ENCODE data around the gene B9D1.
A peak's percentile ranks its signal among the peaks of the same experiment; 100 is the strongest.

The B9D1 gene

DNA sequence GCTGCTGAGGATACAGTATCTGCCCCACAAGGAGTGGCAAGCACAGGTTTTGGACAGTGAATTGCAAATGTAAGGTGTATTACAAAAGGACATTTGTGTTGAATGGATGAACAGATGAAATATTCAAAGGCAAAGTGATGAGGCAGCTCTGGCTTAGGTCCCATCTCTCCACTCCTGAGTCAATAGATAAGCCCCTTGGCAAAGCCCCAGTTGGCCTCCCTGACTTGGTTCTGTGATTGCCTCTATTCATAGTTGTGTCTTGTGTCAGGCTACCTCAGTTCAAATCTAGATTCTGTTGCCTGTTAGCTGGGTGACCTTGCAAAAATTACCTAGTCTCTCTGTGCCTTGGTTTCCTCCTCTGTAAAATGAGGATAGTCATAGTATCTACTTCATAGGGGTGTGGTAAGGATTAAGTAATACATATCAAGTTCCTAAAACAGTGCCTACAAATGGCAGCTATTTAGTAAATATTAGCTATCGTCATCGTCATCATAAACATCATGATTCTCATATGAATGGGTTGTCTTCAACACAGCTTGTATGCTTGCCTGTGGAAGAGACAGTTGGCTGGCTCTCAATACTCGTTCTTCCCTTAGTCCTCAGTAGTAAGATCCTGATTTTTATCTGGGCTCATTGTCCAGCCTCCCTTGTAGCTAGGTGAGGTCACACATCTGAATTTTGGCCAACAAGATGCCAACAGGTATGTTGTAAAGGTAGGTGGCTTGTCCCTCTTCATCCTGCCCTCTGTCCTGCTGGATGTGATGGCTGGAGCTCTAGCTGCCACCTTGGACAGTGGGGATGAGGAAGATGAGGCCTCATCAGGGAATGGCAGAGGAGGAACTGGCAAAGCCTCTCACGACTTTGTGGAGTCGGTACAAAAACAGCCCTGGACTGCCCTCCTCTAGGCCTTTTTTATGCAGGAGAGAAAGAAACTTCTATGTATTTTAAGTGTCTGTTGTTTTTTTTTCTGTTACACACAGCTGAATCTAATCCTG lies 26.6 kb upstream of the B9D1 start:
- no peak for DNase-seq

DNA sequence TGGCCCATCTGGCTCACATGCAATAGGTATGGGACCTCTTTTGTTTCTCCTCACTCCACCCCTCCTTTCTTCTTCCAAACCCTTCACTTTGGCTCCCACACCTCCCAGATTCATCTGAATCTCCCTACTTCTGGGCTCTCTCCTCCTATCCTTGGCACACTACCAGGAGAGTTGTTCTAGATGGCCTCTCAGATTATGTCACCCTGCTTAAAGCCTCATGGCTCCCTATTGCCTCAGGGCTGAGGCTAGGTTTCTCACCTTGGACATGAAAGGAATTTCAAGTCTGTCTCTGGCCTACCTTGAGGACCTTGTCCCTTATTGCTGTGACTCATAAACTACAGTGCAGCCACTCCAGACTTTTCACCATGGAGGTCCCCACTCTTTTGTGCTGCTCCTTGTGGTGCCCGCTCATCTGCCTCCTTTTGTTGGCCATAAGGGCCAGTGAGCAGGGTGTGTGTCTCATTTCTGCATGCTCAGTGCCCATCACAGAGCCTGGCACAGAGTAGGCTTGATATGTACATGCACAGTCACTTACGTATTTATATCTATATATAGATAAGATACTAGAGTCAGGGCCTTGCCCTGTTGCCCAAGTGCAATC lies 25.5 kb upstream of the B9D1 start:
- no peak for DNase-seq

DNA sequence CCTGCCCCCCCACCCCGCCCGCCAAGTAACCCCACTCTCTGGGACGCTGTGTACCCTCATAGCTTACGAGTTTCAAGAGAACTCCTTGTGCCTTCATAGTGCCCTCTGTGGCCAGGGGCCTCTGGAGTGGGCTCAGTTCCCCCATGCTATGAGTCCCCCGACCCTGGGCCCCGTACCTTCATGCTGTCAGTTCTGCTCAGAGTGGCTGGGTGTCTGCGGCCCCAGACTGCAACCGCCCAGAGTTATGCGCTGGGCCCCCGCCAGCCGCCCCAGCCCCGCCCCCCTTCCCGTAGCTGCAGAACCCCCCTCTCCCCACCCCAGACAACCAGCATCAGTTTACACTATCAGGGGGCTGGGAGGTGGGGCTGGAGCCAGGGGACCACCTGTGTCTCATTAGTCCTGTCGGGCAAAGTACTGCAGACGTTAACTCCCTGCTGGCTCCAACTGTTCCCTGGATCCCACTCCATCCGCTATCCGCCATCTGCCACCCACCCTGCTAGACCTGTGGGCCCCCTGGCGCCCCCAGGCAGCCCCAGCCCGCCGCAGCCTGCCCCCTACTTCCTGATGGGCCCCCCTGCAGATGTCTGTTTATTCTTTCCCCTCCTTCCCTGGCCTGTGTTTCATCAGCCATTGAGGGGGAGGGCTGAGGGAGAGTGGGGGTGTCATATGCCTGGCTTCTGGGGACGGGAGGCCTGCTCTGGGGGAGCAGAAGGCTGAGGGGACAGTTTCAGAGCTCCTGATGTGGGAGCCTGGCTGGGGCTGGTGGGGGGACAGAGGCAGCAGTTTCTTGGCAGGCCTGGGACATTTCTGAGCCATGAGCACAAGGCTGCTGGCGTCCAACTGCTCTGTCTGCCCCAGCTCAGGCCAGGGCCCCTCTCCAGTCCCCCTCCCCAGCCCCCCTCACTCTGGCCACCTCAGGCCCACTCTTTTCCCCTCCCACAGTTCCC lies 24.7 kb upstream of the B9D1 start, which contains the start of gene MFAP4:
MFAP4 (minus strand) TSS at position 217 of the 947 bp plus-strand sequence; CDS start at position 182, 35 bp downstream.
- DNase-seq, result no peak

DNA sequence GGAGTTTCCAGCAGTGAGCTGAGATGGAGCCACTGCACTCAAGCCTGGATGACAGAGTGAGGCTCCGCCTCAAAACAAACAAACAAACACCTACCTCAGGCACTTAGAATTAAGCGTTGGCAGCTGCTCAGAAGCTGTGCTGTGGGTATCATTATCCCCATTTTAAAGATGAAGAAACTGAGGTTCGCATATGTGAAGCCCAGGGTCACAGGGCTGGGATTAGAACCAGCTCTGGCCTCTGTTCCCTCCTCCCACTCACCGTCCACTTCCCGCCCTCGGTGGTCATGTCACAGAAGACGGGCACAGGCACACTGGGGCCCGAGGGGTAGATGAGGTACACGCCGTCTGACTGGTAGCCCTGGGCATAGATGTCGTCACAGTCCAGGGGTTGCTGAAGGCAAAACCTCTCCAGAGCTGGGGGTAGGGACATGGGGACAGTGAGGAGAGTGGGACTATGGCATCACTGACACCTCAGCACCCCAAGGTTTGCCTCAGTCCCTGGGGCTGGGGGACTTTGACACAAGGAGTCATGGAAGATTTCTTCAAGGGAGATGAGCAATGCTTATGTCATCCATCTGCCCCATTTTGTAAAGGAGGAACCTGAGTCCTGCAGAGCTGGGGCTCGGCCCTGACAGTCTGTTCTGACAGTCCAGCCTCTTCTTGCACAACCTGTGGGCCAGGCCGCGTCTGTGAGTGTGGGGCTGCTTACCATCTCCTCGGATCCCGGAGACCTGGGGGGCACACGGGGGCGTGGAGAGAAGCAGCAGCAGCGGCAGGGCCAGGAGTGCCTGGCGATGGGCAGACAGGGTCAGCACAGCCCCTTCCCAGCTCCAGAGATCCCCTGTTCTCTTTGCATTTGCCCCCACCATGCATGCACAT lies 23.8 kb upstream of the B9D1 start:
- no peak for DNase-seq

DNA sequence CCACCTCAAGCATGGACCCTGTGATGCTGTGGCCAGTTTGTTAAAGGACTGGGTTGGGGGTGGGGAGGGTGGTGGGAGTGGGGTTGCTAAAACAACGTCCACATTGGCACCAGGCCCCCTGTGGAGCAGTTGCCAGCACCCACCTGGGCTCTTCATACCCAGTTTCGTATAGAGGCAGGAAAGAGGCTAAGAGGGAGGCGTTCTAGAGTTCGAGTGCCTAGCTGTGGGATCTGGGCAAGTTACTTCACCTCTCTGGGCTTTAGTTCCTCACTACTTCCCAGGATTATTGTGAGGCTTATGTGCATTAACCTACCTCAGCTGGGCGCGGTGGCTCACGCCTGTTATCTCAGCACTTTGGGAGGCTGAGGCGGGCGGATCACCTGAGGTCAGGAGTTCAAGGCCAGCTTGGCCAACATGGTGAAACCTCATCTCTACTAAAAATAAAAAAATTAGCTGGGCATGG lies 23.0 kb upstream of the B9D1 start:
- no peak for DNase-seq

DNA sequence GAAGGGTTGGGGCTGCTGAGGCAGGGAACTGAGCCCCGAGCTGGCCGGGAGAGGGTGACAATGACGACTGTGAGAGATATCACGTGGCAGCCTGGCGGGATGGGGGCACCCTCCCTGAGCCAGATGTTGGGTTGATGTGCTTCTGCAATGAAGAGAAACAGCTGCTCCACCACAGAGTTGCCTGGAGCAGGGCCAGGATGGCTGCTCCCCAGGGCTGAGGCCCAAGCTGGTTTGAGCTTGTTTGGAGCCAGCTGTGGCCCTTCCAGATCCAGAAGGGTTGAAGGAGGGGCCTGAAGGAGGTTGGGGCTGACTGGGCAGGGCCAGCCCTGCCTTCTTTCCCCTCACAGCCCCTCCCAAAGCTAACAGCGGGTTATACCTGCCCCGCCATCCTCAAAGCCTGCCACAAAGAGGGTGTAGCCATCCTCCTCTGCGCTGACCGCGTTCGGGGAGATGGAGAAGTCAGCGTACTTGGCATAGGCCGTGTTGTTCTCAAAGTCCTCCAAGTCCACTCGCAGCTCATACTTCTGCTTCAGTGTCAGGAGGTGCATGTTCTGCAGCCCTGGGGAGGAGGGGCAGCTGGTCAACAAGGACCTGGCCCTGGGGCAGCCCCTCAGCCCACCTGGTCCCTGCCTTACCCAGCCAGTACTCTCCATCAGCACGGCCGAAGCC lies 22.3 kb upstream of the B9D1 start:
- no peak for DNase-seq

DNA sequence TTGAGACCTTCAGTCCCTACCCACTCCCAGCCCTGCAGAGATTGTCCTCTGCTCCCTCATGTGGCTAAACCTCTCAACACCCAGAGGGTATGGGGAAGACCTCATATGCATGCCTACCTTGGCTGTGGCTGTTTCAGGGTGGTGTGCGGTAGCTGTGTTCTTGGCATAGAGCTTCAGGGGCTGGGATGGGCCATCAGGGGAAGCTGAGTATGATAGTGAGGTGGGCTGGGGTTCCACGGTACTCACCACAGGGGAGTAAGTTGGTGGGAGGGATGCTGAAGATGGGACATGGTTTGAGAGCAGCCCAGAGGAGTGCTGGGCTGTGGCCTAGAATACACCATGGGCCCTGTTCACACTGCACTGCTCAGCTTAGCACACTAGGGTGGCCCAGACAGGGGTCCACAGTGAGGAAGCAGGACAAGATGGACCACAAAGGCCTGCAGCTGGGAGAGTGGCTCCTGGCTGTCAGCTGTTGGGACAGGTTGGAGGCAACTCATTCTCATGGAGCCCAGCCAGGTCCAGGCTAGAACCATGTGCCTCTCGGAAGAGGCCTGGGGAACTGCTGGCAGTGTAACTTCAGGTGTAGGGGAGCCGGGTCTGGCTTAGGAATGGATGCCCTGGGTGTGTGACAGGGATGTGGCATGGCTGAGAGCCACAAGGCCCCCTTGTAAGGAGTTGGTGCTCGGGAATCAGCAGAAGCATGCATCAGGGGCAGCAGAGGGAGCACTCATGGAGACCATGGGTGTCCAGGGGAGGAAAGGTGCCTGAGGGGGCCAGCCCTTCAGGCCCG lies 21.4 kb upstream of the B9D1 start:
- DNase-seq, result no peak

DNA sequence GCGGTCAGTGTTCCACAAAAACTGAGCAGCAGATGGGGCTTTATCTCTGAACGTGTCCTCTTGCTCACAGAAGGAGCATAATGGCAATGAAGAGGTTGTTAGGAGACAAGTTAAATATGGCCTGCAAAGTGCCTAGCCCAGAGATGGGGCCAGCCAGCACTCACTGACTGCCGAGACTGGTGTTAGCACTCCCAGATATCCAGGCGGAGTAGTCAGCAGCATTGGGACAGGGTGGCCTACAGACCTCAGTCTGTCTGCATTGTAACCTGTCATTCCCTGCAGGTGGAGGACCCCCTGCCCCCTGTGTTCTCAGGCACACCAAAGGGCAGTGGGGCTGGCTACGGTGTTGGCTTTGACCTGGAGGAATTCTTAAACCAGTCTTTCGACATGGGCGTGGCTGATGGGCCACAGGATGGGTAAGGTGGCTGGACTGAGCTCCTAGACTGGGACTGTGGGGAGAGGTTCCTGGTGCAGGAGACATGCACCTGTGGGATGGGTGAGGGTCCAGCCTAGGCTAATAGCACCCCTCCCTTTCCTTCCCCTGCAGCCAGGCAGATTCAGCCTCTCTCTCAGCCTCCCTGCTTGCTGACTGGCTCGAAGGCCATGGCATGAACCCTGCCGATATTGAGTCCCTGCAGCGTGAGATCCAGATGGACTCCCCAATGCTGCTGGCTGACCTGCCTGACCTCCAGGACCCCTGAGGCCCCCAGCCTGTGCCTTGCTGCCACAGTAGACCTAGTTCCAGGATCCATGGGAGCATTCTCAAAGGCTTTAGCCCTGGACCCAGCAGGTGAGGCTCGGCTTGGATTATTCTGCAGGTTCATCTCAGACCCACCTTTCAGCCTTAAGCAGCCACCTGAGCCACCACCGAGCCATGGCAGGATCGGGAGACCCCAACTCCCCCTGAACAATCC lies 20.3 kb upstream of the B9D1 start:
- no peak for DNase-seq

DNA sequence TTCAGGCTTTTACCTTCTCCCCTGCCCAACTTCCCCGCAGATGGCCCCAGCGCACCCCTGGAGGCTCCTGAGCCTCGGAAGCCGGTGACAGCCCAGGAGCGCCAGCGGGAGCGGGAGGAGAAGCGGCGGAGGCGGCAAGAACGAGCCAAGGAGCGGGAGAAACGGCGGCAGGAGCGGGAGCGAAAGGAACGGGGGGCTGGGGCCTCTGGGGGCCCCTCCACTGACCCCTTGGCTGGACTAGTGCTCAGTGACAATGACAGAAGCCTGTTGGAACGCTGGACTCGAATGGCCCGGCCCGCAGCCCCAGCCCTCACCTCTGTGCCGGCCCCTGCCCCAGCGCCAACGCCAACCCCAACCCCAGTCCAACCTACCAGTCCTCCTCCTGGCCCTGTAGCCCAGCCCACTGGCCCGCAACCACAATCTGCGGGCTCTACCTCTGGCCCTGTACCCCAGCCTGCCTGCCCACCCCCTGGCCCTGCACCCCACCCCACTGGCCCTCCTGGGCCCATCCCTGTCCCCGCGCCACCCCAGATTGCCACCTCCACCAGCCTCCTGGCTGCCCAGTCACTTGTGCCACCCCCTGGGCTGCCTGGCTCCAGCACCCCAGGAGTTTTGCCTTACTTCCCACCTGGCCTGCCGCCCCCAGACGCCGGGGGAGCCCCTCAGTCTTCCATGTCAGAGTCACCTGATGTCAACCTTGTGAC lies 19.4 kb upstream of the B9D1 start:
- no peak for DNase-seq

DNA sequence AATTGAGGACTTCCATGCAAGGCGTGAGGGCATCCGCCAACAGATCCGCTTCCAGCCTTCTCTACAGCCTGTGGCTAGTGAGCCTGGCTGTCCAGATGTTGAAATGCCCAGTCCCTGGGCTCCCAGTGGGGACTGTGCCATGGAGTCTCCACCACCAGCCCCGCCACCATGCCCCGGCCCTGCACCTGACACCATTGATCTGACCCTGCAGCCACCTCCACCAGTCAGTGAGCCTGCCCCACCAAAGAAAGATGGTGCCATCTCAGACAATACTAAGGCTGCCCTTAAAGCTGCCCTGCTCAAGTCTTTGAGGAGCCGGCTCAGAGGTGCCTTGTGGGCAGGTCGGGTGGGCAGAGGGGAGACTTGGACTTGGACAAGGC lies 18.8 kb upstream of the B9D1 start:
- no peak for DNase-seq

DNA sequence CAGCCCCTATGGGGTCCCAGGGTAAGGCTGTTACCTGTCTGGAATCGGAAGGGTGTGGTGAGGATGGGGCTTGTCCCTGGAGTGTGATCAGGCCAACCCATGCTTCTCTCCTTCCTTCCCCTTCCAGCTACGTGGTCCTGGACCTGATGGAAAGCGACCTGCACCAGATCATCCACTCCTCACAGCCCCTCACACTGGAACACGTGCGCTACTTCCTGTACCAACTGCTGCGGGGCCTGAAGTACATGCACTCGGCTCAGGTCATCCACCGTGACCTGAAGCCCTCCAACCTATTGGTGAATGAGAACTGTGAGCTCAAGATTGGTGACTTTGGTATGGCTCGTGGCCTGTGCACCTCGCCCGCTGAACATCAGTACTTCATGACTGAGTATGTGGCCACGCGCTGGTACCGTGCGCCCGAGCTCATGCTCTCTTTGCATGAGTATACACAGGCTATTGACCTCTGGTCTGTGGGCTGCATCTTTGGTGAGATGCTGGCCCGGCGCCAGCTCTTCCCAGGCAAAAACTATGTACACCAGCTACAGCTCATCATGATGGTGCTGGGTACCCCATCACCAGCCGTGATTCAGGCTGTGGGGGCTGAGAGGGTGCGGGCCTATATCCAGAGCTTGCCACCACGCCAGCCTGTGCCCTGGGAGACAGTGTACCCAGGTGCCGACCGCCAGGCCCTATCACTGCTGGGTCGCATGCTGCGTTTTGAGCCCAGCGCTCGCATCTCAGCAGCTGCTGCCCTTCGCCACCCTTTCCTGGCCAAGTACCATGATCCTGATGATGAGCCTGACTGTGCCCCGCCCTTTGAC lies 18.2 kb upstream of the B9D1 start:
- DNase-seq, result no peak

DNA sequence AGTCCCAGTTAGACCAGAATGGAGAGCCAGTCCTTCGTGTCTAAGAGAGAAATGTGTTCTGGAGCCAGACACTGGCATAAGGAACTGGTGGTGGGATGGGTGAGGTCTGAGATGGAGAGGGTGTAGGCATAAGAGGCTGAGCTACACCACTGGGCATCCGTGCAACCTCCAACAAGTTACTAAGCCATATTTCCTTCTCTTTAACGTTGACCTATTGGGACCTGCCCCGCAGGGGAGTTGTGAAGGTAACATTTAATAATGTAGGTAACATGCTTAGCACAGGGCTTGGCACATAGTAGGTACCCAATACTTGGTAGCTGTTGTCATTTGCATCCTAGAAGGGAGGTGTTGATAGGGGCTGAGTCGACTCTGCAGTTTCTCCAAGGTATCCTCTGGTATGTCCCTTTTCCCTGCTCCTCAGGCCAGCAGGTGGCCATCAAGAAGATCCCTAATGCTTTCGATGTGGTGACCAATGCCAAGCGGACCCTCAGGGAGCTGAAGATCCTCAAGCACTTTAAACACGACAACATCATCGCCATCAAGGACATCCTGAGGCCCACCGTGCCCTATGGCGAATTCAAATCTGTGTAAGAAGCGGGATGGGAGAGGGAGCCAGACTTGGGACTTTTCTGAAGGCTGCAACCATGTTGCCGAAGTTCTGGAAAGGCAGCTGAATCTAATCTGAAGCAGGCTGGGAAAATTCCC lies 17.0 kb upstream of the B9D1 start:
- no peak for DNase-seq

DNA sequence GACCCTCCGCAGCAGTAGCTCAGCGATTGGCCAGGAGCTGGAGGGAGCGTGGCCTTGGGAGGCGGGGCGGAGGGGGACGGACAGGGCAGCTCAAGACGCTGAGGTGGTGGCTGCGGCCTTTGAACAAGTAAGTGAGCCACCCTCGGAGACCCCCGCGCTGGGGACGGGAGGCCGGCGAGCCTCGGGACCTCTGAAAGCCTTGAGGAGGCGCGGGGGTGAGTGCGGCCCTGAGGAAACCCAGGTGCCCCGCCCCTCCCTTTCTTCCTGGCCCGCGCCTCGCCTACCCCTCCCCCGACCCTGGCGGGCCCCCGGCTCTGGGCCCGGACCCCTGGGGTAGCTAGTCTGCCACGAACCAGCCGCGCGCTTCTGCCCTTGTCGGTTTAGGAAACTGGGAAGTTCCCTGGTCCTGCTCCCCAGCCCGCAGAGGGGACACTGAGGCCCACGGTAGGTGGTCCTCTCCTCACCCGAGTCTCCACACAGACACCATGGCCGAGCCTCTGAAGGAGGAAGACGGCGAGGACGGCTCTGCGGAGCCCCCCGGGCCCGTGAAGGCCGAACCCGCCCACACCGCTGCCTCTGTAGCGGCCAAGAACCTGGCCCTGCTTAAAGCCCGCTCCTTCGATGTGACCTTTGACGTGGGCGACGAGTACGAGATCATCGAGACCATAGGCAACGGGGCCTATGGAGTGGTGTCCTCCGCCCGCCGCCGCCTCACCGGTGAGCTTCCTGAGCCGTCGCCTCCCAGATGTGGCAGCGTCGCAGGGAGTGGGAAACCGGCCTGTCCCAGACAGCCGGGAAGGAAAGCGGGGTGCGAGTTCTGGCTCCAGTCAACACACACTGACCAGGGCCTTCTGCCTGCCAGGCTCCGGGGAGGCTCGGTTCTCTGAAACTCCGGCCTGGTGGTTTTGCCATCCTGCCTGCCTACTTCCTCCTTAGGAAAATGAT lies 16.2 kb upstream of the B9D1 start, which contains the start of gene MAPK7:
MAPK7 (plus strand) TSS at position 83 of the 945 bp plus-strand sequence; CDS start at position 486, 403 bp downstream.
- DNase-seq, result no peak

DNA sequence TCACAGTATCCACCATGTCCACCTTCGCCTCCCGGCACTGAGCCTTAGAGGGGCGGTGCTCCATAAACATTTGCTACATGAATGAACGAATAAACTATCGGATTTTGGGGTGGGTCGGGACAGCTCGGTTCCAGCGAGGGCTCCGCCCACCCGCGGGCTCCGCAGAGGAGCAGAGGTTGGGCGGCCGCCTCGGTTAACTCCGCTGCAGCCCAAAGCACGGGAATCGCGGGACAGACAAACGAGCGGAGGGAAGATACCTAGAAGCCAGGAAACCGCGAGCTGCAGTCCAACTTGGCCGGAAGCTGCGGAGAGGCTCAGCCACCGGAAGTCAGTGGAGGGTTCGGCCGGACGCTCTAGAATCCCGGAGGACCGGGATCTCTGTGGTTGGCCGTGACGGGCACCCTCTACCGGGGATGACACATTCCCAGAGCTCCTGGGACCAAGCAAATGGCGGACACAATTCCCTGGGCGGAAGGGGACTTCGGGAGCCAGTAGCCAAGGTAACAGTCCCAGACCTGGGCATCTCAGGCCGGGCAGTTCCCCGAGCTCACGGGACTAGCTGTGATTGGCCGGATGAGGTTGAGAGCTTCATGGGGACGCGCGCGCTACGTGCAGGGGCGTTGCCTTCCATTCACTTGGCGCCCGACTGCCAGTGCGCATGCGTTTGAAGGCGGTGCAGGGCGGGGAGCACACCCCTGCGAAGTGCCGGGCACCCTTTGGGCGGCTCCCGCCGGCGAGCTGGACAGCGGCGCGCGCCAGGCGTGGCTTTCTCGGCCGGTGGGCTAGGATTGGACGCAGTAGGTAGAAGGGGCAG lies 15.3 kb upstream of the B9D1 start:
- DNase-seq, result peak; percentile 92

DNA sequence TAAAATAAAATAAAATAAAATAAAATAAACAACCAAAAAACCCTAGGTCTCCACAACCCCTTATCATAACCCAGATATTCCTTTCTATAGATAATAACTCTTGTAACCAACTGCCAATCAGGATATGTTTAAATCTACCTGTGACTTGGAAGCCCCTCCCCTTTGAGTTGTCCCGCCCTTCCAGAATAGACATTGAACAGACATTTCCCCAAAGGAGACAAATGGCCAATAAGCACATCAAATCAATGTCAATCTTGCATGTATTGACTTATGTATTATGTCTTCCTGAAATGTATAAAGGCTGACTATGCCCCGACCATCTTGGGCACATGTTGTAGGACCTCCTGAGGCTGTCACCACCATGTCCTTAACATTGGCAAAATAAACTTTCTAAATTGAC lies 14.3 kb upstream of the B9D1 start:
- DNase-seq, result no peak

Data from stimulated activated CD4-positive, alpha-beta T cell treated with anti-CD3 and anti-CD28 coated beads, Interleukin-2, amount 100 ng/mL, for 48 hours (primary cell).